ENCODE measurements around the gene PKP1. TPM values are rescaled to one million over a fixed set of nuclear protein-coding genes. Genes with fewer than 3 reads are reported as not detected.

The PKP1 gene
- total RNA-seq, 2 donors from 2014 or later: 0.18 to 0.44 TPM

DNA sequence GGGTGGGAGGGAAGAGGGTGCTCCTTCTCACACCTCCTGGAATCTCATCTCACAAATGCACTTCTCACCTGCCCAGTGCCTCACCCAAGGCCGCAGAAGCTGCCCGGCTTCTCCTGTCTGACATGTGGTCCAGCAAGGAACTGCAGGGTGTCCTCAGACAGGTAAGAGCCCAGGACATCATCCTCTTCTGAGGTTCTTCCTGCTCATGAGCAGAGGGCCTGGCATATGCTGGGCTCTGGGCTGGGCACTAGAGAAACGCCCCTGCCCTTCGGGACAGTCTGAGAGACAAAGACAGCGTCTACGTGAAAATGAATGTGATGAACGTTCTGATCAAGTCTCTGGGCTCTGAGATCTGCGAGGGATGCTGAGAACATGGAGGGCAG, 42.4 kb downstream of the PKP1 start:
- Mint-ChIP-seq H3K36me3 (ENCODE audit: low read depth) (no peaks in the 10 kb centered on the region), H3K9me3 (no peaks in the 10 kb centered on the region), H3K4me1 (peaks cover 7% of the 10 kb centered on the region), H3K27ac (no peak overlapping the region), H3K27me3 (ENCODE audit: insufficient read depth) (peaks cover 12% of the 10 kb centered on the region), H3K4me3 (no peak overlapping the region)
- peak; percentile 24 for TF ChIP-seq CTCF (conservative IDR thresholded peaks at IDR 0.05)
- Histone ChIP-seq H3K9me3 (ENCODE audit: control insufficient read depth, low read length) (no peaks in the 10 kb centered on the region), H3K4me1 (ENCODE audit: control insufficient read depth, insufficient read depth, low read length) (peaks cover 15% of the 10 kb centered on the region), H3K4me3 (ENCODE audit: low read length) (no peak overlapping the region), H3K27me3 (ENCODE audit: control insufficient read depth, insufficient read depth, low read length, poor library complexity, severe bottlenecking) (no peaks in the 10 kb centered on the region), H3K36me3 (ENCODE audit: control insufficient read depth, insufficient read depth, low read length) (no peaks in the 10 kb centered on the region), H3K9ac (ENCODE audit: extremely low read depth, low read length, poor library complexity, severe bottlenecking) (no peak overlapping the region), H3K27ac (ENCODE audit: low read depth, low read length) (no peak overlapping the region)
- WGBS, 2 experiments (ENCODE audit: insufficient coverage in 1 of 2, insufficient read length in 1 of 2): 93 to 94% methylated on average over 7 to 8 of the region's 8 CpGs
- no peak for DNase-seq

- Histone ChIP-seq H3K4me3 (ENCODE audit: low read length) (no peak overlapping the region), H3K27ac (ENCODE audit: low read depth, low read length) (no peak overlapping the region), H3K9me3 (ENCODE audit: control insufficient read depth, low read length) (no peaks in the 10 kb centered on the region), H3K27me3 (ENCODE audit: control insufficient read depth, insufficient read depth, low read length, poor library complexity, severe bottlenecking) (no peaks in the 10 kb centered on the region), H3K36me3 (ENCODE audit: control insufficient read depth, insufficient read depth, low read length) (no peaks in the 10 kb centered on the region), H3K9ac (ENCODE audit: extremely low read depth, low read length, poor library complexity, severe bottlenecking) (no peak overlapping the region), H3K4me1 (ENCODE audit: control insufficient read depth, insufficient read depth, low read length) (peaks cover 15% of the 10 kb centered on the region)
- WGBS, 2 experiments (ENCODE audit: insufficient coverage in 1 of 2, insufficient read length in 1 of 2): 71 to 76% methylated on average over 4 of the region's 4 CpGs
- H3K27me3 Mint-ChIP-seq (ENCODE audit: insufficient read depth): peaks cover 12% of the 10 kb centered on the region
- no peak overlapping the region for H3K27ac Mint-ChIP-seq
- peaks cover 7% of the 10 kb centered on the region for H3K4me1 Mint-ChIP-seq
- no peak for DNase-seq
- H3K4me3 Mint-ChIP-seq: no peak overlapping the region
- H3K9me3 Mint-ChIP-seq: no peaks in the 10 kb centered on the region
- TF ChIP-seq CTCF (conservative IDR thresholded peaks at IDR 0.05): no peak
- H3K36me3 Mint-ChIP-seq (ENCODE audit: low read depth): no peaks in the 10 kb centered on the region
Measured at GRCh38 chr1:201326710-201327109, 43.4 kb downstream of the PKP1 start.

- DNase-seq: no peak
- no peak overlapping the region for H3K9ac ChIP-seq (ENCODE audit: extremely low read depth, low read length, poor library complexity, severe bottlenecking)
- H3K9me3 ChIP-seq (ENCODE audit: control insufficient read depth, low read length): no peaks in the 10 kb centered on the region
- no peaks in the 10 kb centered on the region for H3K36me3 ChIP-seq (ENCODE audit: control insufficient read depth, insufficient read depth, low read length)
- H3K4me3 ChIP-seq (ENCODE audit: low read length): no peak overlapping the region
- WGBS, 2 experiments (ENCODE audit: insufficient coverage in 1 of 2, insufficient read length in 1 of 2): 94 to 100% methylated on average over 4 to 7 of the region's 7 CpGs
- H3K4me1 Mint-ChIP-seq: peaks cover 7% of the 10 kb centered on the region
- no peaks in the 10 kb centered on the region for H3K27me3 ChIP-seq (ENCODE audit: control insufficient read depth, insufficient read depth, low read length, poor library complexity, severe bottlenecking)
- no peak overlapping the region for H3K27ac ChIP-seq (ENCODE audit: low read depth, low read length)
- no peaks in the 10 kb centered on the region for H3K9me3 Mint-ChIP-seq
- H3K36me3 Mint-ChIP-seq (ENCODE audit: low read depth): no peaks in the 10 kb centered on the region
- no peak overlapping the region for H3K27ac Mint-ChIP-seq
- no peak for TF ChIP-seq CTCF (conservative IDR thresholded peaks at IDR 0.05)
- no peak overlapping the region for H3K4me3 Mint-ChIP-seq
- peaks cover 12% of the 10 kb centered on the region for H3K27me3 Mint-ChIP-seq (ENCODE audit: insufficient read depth)
- H3K4me1 ChIP-seq (ENCODE audit: control insufficient read depth, insufficient read depth, low read length): peaks cover 15% of the 10 kb centered on the region
Measured at GRCh38 chr1:201327687-201328240, 44.5 kb downstream of the PKP1 start.

Measured in endodermal cell (in vitro differentiated cells).